ENCODE data around the gene CACNG4.

Gene CACNG4

GRCh38 chr17:67021196-67021595, 56.7 kb downstream of the CACNG4 start:
- no peaks in the 10 kb centered on the region for H3K27me3 ChIP-seq (replicated peaks; ENCODE audit: control insufficient read depth, insufficient read depth, low read length, poor library complexity, severe bottlenecking)
- no peaks in the 10 kb centered on the region for H3K36me3 ChIP-seq (ENCODE audit: control insufficient read depth, insufficient read depth, low read length)
- H3K9me3 ChIP-seq (ENCODE audit: control insufficient read depth, low read length), result no peaks in the 10 kb centered on the region
- H3K27ac ChIP-seq (ENCODE audit: insufficient read depth, low read length, poor library complexity, severe bottlenecking), result no peak overlapping the region
- no peaks in the 10 kb centered on the region for H3K4me1 ChIP-seq (ENCODE audit: control insufficient read depth, insufficient read depth, low read length, poor library complexity, severe bottlenecking)
- no peak overlapping the region for H3K4me3 ChIP-seq (ENCODE audit: insufficient read depth, low read depth, low read length, poor library complexity, severe bottlenecking)
- DNase-seq, result no peak

GRCh38 chr17:67021743-67022450, 57.4 kb downstream of the CACNG4 start:
- Histone ChIP-seq H3K4me1 (ENCODE audit: control insufficient read depth, insufficient read depth, low read length, poor library complexity, severe bottlenecking) (no peaks in the 10 kb centered on the region), H3K4me3 (ENCODE audit: insufficient read depth, low read depth, low read length, poor library complexity, severe bottlenecking) (no peak overlapping the region), H3K27me3 (replicated peaks; ENCODE audit: control insufficient read depth, insufficient read depth, low read length, poor library complexity, severe bottlenecking) (no peaks in the 10 kb centered on the region), H3K27ac (ENCODE audit: insufficient read depth, low read length, poor library complexity, severe bottlenecking) (no peak overlapping the region), H3K36me3 (ENCODE audit: control insufficient read depth, insufficient read depth, low read length) (no peaks in the 10 kb centered on the region), H3K9me3 (ENCODE audit: control insufficient read depth, low read length) (no peaks in the 10 kb centered on the region)
- DNase-seq, result no peak

DNA sequence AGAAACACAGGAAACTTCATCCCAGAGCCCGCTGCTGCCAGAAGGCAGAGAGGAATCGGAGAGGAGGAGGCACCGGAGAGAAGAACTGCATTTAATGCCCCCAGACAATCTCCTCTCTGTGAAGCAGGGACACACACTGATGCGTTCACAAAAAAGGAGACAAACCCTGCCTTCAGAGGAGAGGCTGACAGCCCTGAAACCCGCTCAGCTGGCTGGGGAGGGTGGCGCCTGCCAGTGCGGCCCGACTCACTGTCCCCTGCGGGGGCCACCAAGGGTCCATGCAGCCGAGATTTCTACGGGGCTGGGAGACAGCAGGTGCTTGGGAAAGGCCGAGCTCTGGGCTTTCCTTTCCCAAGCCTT, 57.9 kb downstream of the CACNG4 start:
- Histone ChIP-seq H3K27ac (ENCODE audit: insufficient read depth, low read length, poor library complexity, severe bottlenecking) (no peak overlapping the region), H3K4me1 (ENCODE audit: control insufficient read depth, insufficient read depth, low read length, poor library complexity, severe bottlenecking) (no peaks in the 10 kb centered on the region), H3K4me3 (ENCODE audit: insufficient read depth, low read depth, low read length, poor library complexity, severe bottlenecking) (no peak overlapping the region), H3K9me3 (ENCODE audit: control insufficient read depth, low read length) (no peaks in the 10 kb centered on the region), H3K36me3 (ENCODE audit: control insufficient read depth, insufficient read depth, low read length) (no peaks in the 10 kb centered on the region), H3K27me3 (replicated peaks; ENCODE audit: control insufficient read depth, insufficient read depth, low read length, poor library complexity, severe bottlenecking) (no peaks in the 10 kb centered on the region)
- no peak for DNase-seq

DNA sequence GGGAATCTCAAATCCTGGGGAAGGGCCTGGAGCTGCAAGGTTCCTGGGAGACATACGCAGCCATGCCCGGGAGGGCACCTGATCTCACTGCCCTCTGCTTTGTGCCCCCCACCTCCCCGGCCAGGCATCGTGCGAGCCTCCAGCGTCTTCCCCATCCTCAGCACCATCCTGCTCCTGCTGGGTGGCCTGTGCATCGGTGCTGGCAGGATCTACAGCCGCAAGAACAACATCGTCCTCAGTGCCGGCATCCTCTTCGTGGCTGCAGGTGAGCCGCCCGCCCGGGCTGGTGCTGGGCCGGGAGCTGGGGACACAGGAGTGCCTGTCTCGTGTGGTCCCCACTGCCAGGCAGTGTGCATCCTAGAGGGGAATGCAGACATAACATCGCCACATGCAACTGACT, 60.2 kb downstream of the CACNG4 start:
- Histone ChIP-seq H3K27ac (ENCODE audit: insufficient read depth, low read length, poor library complexity, severe bottlenecking) (no peak overlapping the region), H3K4me3 (ENCODE audit: insufficient read depth, low read depth, low read length, poor library complexity, severe bottlenecking) (no peak overlapping the region), H3K9me3 (ENCODE audit: control insufficient read depth, low read length) (no peaks in the 10 kb centered on the region), H3K36me3 (ENCODE audit: control insufficient read depth, insufficient read depth, low read length) (no peaks in the 10 kb centered on the region), H3K27me3 (replicated peaks; ENCODE audit: control insufficient read depth, insufficient read depth, low read length, poor library complexity, severe bottlenecking) (no peaks in the 10 kb centered on the region), H3K4me1 (ENCODE audit: control insufficient read depth, insufficient read depth, low read length, poor library complexity, severe bottlenecking) (no peaks in the 10 kb centered on the region)
- DNase-seq, result no peak

- Histone ChIP-seq H3K4me3 (ENCODE audit: insufficient read depth, low read depth, low read length, poor library complexity, severe bottlenecking) (no peak overlapping the region), H3K4me1 (ENCODE audit: control insufficient read depth, insufficient read depth, low read length, poor library complexity, severe bottlenecking) (no peaks in the 10 kb centered on the region), H3K36me3 (ENCODE audit: control insufficient read depth, insufficient read depth, low read length) (no peaks in the 10 kb centered on the region), H3K27me3 (replicated peaks; ENCODE audit: control insufficient read depth, insufficient read depth, low read length, poor library complexity, severe bottlenecking) (no peaks in the 10 kb centered on the region), H3K27ac (ENCODE audit: insufficient read depth, low read length, poor library complexity, severe bottlenecking) (no peak overlapping the region), H3K9me3 (ENCODE audit: control insufficient read depth, low read length) (no peaks in the 10 kb centered on the region)
- no peak for DNase-seq
Measured at GRCh38 chr17:67025216-67025792, 60.8 kb downstream of the CACNG4 start.

GRCh38 chr17:67026341-67026740, 61.8 kb downstream of the CACNG4 start:
- no peaks in the 10 kb centered on the region for H3K36me3 ChIP-seq (ENCODE audit: control insufficient read depth, insufficient read depth, low read length)
- H3K27me3 ChIP-seq (replicated peaks; ENCODE audit: control insufficient read depth, insufficient read depth, low read length, poor library complexity, severe bottlenecking), result no peaks in the 10 kb centered on the region
- no peak overlapping the region for H3K4me3 ChIP-seq (ENCODE audit: insufficient read depth, low read depth, low read length, poor library complexity, severe bottlenecking)
- H3K27ac ChIP-seq (ENCODE audit: insufficient read depth, low read length, poor library complexity, severe bottlenecking), result no peak overlapping the region
- H3K9me3 ChIP-seq (ENCODE audit: control insufficient read depth, low read length), result no peaks in the 10 kb centered on the region
- DNase-seq, result no peak
- no peaks in the 10 kb centered on the region for H3K4me1 ChIP-seq (ENCODE audit: control insufficient read depth, insufficient read depth, low read length, poor library complexity, severe bottlenecking)

DNA sequence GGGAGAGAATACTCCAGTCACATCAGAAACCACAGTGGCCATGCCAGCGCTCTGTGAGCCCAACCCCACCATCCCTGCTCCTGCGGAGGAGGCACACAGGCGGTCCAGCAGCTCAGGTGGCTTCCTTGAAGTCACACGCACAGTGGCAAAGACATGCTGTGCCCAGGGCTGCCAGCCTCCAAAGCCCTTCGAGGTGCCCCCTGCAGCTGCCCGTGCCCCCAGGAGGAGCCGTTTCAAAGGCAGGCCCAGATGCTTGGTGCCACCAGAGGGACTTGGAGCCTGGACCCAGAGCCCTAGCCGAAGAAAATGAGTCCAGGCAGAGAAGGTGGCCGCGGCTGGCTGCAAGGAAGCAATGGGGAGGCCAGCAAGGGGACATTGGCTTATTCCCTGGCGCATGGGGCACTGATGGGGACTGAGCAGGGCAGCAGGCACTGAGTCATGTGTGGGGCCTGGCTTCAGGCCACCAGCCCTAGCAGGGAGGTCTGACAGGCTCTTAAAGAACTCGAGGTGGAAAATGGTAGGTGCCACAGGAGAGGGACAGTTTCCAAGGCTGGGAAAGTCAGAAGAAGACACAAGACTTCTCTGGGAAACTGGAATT, 62.6 kb downstream of the CACNG4 start:
- Histone ChIP-seq H3K36me3 (ENCODE audit: control insufficient read depth, insufficient read depth, low read length) (no peaks in the 10 kb centered on the region), H3K4me3 (ENCODE audit: insufficient read depth, low read depth, low read length, poor library complexity, severe bottlenecking) (no peak overlapping the region), H3K4me1 (ENCODE audit: control insufficient read depth, insufficient read depth, low read length, poor library complexity, severe bottlenecking) (no peaks in the 10 kb centered on the region), H3K27ac (ENCODE audit: insufficient read depth, low read length, poor library complexity, severe bottlenecking) (no peak overlapping the region), H3K27me3 (replicated peaks; ENCODE audit: control insufficient read depth, insufficient read depth, low read length, poor library complexity, severe bottlenecking) (no peaks in the 10 kb centered on the region), H3K9me3 (ENCODE audit: control insufficient read depth, low read length) (no peaks in the 10 kb centered on the region)
- no peak for DNase-seq

- H3K4me1 ChIP-seq (ENCODE audit: control insufficient read depth, insufficient read depth, low read length, poor library complexity, severe bottlenecking), result no peaks in the 10 kb centered on the region
- no peaks in the 10 kb centered on the region for H3K36me3 ChIP-seq (ENCODE audit: control insufficient read depth, insufficient read depth, low read length)
- no peak overlapping the region for H3K27ac ChIP-seq (ENCODE audit: insufficient read depth, low read length, poor library complexity, severe bottlenecking)
- no peak for DNase-seq
- H3K27me3 ChIP-seq (replicated peaks; ENCODE audit: control insufficient read depth, insufficient read depth, low read length, poor library complexity, severe bottlenecking), result no peaks in the 10 kb centered on the region
- no peak overlapping the region for H3K4me3 ChIP-seq (ENCODE audit: insufficient read depth, low read depth, low read length, poor library complexity, severe bottlenecking)
- no peaks in the 10 kb centered on the region for H3K9me3 ChIP-seq (ENCODE audit: control insufficient read depth, low read length)
Measured at GRCh38 chr17:67030641-67031040, 66.1 kb downstream of the CACNG4 start.

DNA sequence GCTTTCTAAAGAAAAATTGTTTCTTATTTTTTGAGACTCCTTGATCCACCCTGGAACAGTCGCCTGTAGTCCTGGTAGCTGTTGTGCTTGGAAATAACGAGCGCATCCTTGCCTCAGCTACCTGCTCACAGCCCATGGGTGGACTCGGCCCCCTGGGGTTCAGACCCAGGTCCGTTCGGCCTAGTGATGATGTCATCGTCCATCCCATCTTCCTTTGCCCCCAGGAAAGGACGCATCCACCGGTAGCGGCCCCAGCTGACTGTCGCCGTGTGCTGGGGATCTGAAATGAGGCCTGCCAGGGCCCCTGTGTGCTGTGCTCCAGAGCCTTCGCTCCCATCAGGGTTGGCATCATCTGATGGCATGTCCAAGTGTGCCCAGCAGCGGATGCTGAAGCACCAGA, 67.9 kb downstream of the CACNG4 start:
- Histone ChIP-seq H3K9me3 (ENCODE audit: control insufficient read depth, low read length) (no peaks in the 10 kb centered on the region), H3K4me3 (ENCODE audit: insufficient read depth, low read depth, low read length, poor library complexity, severe bottlenecking) (no peak overlapping the region), H3K4me1 (ENCODE audit: control insufficient read depth, insufficient read depth, low read length, poor library complexity, severe bottlenecking) (no peaks in the 10 kb centered on the region), H3K27ac (ENCODE audit: insufficient read depth, low read length, poor library complexity, severe bottlenecking) (no peak overlapping the region), H3K27me3 (replicated peaks; ENCODE audit: control insufficient read depth, insufficient read depth, low read length, poor library complexity, severe bottlenecking) (no peaks in the 10 kb centered on the region), H3K36me3 (ENCODE audit: control insufficient read depth, insufficient read depth, low read length) (no peaks in the 10 kb centered on the region)
- DNase-seq, result no peak

DNA sequence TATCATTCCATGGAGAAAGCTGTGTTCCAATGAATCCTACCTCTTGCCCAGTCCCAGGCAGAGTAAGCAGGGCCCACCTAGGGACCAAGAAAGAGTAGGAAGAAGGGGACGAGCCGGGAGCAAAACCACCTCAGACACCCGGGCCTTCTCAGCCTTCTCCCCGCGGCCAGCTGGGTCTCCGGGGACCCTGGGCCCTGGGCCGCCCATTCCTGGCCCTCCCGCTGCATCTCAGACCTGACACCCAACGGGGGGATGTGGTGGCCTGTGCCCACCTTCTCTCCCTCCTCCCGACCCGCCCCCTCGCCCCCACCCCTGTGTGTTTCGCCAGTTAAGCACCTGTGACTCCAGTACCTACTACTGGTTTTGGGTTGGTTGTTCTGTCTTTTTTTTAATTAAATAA, 68.5 kb downstream of the CACNG4 start:
- H3K36me3 ChIP-seq (ENCODE audit: control insufficient read depth, insufficient read depth, low read length), result no peaks in the 10 kb centered on the region
- H3K4me3 ChIP-seq (ENCODE audit: insufficient read depth, low read depth, low read length, poor library complexity, severe bottlenecking), result no peak overlapping the region
- no peaks in the 10 kb centered on the region for H3K4me1 ChIP-seq (ENCODE audit: control insufficient read depth, insufficient read depth, low read length, poor library complexity, severe bottlenecking)
- no peaks in the 10 kb centered on the region for H3K9me3 ChIP-seq (ENCODE audit: control insufficient read depth, low read length)
- H3K27ac ChIP-seq (ENCODE audit: insufficient read depth, low read length, poor library complexity, severe bottlenecking), result no peak overlapping the region
- no peaks in the 10 kb centered on the region for H3K27me3 ChIP-seq (replicated peaks; ENCODE audit: control insufficient read depth, insufficient read depth, low read length, poor library complexity, severe bottlenecking)
- no peak for DNase-seq
